Dedifferentiated amniotic fluid mesenchymal stem cell (primary cell): ENCODE results near the gene SFRP5.

Experiments
- DNase-seq: peaks from one replicate; pipeline ENCODE4 v3.0.0-alpha.2; 2016; ENCODE audit errors: extremely low spot score

The SFRP5 gene

GRCh38 chr10:97765201-97765600 lies 6.6 kb downstream of the SFRP5 start:
- DNase-seq: no peak

DNA sequence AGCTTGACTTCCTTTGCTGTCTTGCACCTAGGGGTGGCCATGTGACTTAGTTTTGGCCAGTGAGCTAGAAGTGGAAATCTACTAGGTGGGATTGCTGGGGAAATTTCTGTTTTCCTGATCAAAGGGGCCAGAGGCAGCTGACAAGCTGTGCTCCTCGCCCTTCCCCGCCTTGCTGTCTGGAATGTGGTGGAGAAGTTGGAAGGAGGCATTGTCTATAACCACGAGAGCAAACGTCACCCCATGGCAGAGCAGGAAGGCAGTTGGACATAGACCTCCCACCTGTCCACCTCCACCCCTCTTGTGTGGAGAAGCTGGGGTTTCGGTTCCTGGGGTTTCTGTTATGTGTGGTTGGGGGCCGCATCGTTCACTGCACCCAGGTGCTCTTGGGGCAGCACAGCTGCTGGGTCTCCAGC lies 7.3 kb downstream of the SFRP5 start:
- no peak for DNase-seq

- no peak for DNase-seq
Observed at GRCh38 chr10:97763947-97764346, 7.9 kb downstream of the SFRP5 start.

DNA sequence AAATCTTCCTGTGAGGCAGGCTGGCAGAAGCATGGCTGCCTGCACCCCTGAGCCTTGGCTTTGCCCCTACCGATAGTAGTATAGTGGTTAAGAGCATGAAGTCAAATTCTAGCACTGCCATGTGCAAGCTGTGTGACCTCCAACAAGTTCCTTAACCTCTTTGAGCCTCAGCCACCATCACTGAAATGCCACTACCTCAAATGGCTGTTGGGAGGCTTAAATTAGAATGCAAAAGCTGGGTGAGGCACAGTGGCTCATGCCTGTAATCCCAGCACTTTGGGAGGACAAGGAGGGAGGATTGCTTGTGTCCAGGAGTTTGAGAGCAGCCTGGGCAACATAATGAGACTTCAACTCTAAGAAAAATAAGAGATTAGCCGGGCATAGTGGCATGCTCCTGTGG lies 8.4 kb downstream of the SFRP5 start:
- no peak for DNase-seq

DNA sequence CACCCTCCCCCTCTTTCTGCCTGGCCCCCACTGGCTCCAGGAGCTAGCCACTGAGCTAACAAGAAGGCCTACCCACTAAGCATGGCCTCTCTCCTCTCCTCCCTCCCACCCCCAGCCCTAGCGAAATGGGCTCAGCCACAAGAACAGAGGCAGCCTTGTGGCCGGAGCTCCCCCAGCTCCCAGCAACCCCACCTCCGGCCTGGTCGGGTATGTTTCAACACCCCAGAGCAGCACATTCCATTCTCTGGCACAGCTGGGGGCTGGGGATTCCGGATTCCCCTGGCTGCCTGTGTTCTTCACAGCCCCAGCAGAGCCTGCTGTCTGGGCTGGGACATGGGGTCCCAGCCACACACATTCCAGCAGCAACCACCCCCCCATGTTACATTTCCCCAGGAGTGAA lies 9.0 kb downstream of the SFRP5 start:
- DNase-seq: no peak

GRCh38 chr10:97762056-97762455 lies 9.7 kb downstream of the SFRP5 start:
- DNase-seq: no peak

DNA sequence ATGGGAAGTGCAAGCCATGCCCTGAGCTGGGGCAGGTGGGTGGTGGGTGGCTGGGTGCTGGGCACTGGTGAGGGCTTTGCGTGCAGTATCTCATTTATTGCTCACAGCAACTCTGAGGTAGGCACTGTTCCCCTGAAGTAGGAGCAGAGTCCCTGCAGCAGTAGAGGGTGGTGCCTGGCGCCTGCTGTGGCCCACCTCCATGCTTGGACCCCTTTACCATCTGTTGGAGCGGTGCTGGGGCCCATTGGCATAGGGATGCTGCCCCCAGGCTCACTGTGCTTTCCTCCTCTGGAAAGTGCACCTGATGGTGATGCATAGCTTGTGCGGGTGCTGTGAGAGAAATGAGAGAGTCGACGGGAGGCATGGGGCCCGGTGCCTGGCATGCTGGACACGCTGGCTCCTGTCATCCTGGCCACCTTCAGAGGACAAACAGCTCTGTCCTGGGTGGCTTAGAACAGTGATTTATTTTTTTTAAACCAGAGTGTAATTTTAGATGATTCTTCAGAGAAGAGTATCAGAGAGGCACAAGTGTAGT lies 10.4 kb downstream of the SFRP5 start:
- no peak for DNase-seq

- no peak for DNase-seq
Observed at GRCh38 chr10:97760461-97761257, 11.1 kb downstream of the SFRP5 start.

DNA sequence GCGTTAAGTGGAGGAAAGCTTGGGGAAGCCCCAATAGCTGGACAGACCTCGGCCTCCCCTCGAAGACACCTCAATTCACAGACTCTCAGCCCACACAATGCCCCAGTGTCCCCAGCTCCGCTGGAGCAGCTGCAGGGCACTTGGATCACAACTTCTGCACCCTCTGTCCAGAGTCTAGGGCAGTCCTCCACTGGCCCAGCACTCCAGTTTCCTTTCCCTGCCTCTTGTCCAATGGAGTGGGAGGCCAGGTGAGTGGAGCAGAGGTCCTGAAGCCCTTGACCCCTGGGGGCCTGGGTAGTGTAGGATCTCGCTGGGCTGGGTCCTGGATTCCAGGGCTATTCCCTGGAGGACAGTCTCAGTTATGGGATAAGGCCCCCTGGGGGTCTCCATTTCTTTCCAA lies 11.9 kb downstream of the SFRP5 start:
- no peak for DNase-seq

GRCh38 chr10:97759158-97759887 lies 12.5 kb downstream of the SFRP5 start:
- peak; percentile 28 for DNase-seq

DNA sequence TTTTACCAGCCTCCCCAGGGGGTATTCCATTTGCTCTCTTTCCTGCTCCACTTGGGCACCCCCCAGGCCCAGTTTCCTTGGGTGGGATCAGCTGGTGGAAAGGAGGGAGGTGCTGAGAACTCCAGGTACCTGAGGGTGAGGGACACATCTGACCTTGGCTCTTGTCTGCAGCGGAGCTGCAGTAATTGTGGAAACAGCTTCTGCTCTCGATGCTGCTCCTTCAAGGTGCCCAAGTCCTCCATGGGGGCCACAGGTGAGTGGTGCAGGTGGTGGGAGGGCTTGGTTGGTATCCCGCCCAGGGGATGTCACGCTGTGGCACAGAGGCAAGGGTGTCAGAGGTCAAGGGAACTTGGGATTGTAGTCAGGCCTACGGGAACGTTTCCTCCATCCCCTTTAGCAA lies 14.3 kb downstream of the SFRP5 start:
- DNase-seq: no peak

DNA sequence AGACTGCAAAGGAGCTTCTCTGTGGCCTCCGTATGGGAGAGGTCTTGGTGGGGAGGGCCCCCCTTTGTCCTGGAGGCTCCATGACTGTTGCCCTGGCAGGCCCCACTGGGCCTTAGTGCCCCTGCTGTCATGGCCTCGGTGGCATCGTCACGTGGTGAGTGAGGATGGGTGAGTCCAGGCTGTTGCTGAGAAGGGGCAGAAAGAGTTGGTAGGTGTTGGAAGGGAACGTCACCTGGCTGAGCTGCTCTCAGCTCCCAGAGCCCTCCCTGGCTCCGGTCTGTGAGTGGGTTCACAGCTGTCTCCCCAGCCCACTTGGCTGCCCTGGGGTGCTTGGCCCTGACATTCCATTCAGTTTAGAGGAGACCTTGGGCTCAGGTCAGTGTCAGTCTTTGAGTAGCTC lies 16.1 kb downstream of the SFRP5 start:
- no peak for DNase-seq

- no peak for DNase-seq
Observed at GRCh38 chr10:97754726-97755125, 17.1 kb downstream of the SFRP5 start.

DNA sequence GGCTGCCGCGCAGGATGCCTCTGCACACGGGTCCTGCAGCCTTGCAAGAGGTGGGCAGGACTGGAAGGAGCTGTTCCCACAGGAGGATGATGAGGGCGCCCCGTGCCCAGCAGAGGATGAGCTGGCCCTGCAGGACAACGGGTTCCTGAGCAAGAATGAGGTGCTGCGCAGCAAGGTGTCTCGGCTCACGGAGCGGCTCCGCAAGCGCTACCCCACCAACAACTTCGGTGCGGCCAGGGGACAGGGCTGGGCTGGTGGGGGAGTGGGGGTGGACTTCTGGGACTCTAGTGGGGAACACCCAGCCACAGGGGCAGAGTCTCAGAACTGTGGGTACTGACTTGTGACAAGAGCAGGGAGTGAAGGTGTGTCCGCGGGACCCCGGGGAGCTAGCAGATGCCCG lies 18.8 kb downstream of the SFRP5 start:
- DNase-seq: no peak

DNA sequence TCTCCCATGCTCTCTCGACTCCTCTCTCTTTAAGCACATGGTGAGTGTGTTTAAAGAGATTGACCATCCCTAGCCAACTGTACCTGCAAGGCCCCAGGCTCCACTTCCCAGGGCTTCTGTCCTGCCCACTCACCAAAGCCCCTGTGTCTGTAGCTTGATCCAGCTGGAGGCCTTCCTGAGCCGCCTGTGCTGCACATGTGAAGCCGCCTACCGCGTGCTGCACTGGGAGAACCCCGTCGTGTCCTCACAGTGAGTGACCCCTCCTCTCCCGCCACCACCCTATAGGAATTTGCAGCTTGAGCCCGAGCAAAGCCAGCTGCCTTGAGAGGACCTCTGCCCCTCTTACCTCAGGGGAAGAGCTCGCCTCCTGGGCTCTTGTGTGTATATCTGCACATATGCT lies 23.7 kb downstream of the SFRP5 start:
- DNase-seq: no peak

DNA sequence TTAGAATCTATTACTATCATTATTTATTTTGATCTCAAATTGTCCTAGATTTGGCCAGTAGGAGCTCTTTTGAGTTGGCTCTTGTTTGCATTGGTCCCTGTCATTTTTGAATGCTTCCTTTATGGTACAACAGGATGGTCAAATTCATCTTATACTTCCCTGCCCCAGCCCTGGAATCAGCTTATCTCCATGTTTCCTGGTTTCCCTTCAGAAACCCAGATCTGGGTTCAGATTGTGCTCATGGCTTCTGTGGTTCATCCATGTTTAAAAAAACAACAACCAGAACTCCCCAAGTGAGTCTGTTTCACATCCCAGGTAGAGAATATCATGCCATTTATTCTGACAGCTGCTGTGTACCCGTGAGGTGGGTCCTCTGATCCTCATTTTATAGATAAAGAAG lies 24.2 kb downstream of the SFRP5 start:
- DNase-seq: no peak

DNA sequence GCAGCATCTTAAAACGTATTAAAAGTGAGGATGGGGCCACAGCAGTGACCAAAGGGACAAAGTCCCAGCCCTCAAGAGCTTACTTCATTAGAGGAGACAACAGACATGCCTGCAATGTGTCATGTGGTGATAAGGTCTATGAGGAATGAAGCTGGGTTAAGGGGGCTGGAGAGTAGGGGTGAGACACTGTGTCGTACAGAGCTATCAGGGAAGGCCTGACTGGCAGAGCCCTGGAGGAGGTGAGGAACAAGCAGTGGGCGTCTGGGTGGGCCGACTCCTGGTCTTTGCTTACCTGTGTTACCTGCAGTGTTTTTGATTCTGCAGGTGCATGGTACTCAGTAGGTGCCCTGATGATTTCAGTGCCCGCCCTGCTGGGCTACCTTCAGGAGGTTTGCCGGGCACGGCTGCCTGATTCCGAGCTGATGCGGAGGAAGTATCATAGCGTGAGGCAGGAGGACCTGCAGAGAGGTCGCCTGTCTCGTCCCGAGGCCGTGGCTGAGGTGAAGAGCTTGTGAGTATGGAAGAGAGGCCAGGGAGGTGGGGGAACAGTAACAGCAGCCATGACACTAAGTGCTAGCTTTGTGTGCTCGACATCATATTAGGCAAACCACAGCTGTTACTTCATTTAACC lies 27.3 kb downstream of the SFRP5 start:
- no peak for DNase-seq

GRCh38 chr10:97743169-97743943 lies 28.4 kb downstream of the SFRP5 start:
- no peak for DNase-seq

- DNase-seq: no peak
Observed at GRCh38 chr10:97740613-97741012, 31.2 kb downstream of the SFRP5 start.

- no peak for DNase-seq
Observed at GRCh38 chr10:97738616-97739015, 33.2 kb downstream of the SFRP5 start.

DNA sequence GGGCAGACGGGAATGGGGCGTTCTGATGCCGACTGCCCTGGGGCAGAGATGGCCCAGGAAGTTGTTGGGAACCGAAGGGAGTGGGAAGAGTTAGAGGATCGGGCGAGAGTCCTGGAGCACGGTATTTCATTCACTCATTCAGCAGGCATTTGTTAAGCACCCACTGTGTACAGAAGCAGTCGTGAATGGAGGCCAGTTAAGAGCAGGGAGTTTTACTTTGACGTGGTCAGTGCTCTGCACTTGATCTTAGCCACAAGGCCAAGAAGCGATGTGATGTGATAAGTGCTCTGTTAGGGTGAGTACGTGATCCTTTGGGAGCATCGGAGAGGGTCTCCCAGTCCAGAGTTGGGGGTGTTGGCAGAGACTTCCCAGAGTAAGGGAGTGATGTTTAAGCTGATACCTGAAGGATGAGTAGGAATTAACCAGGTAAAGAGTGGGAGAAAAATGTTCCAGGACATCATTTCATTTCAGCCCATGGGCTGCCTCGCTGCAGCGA lies 34.0 kb downstream of the SFRP5 start:
- DNase-seq: no peak
